Activated naive CD4-positive, alpha-beta T cell treated with anti-CD3 and anti-CD28 coated beads, Interleukin-2, amount 50 U/mL, for 72 hours (primary cell): ENCODE measurements around the gene CSRNP3. TPM values are rescaled to one million over a fixed set of nuclear protein-coding genes. Genes with fewer than 3 reads are reported as not detected.

Experiments
- ATAC-seq, 2 donors: fragments of 150-1000 bp; cut with Tn5 transposase; 2 replicates each; pipeline ENCODE4 v1.10.0; 2021; ENCODE audit warnings: mild to moderate bottlenecking in 2 of 2, moderate library complexity in 2 of 2
- DNase-seq, 2 donors: peaks; one replicate each; pipeline ENCODE4 v3.0.0; 2021 to 2022; ENCODE audit warnings: low spot score in 2 of 2
- H3K27ac Mint-ChIP-seq, 2 donors: one replicate each; pipeline ENCODE4 v1.8.0; 2022; ENCODE audit warnings: mild to moderate bottlenecking in 2 of 2, mixed read lengths in 2 of 2
- H3K36me3 Mint-ChIP-seq, 2 donors: one replicate each; pipeline ENCODE4 v1.8.0; 2022; ENCODE audit warnings: mixed read lengths in 2 of 2
- H3K9me3 Mint-ChIP-seq, 2 donors: one replicate each; pipeline ENCODE4 v1.8.0; 2022; ENCODE audit warnings: mixed read lengths in 2 of 2
- total RNA-seq, 2 donors: library from RNA; stranded (reverse); gene quantifications; one replicate each; pipeline ENCODE4 v1.2.3, GENCODE V29; 2022

CSRNP3 gene
- total RNA-seq, result not detected

DNA sequence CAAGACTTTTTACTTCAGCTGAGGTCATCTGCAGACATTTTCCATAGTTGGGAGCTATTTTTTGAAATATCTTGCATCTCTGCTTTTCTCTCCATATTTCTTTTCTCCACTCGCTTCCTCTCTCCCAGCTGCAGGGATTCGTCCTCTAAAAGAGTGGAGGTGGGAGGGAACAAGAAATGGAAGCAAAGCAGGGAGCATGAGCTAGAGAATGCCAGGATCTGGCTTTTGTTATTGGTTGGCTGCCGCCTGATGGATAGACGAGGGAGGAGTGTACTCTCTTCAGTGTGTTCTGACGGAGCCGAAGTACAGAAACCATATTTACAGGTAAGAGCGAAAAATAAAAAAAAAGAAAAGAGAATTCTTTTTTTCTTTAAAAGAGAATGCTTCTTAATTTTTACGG, at the start of gene CSRNP3:
Gene CSRNP3, plus strand, starts transcription at position 282 of the 400 bp plus-strand sequence. CDS start 125,368 bp downstream, outside the sequence.
- ATAC-seq (no peak), DNase-seq (no peak)
- H3K27ac Mint-ChIP-seq, result no peak within 1 kb of the TSS
- no peaks in the 10 kb centered on the region for H3K9me3 Mint-ChIP-seq
- H3K36me3 Mint-ChIP-seq, result no peaks in the 10 kb centered on the region

GRCh38 chr2:165420231-165420630, 49.3 kb upstream of the CSRNP3 start:
- DNase-seq, result no peak
- peaks cover 13 to 22% of the 10 kb centered on the region in 2 donors for H3K9me3 Mint-ChIP-seq
- peaks cover 7 to 15% of the 10 kb centered on the region in 2 donors for H3K36me3 Mint-ChIP-seq
- ATAC-seq, result no peak
- no peak overlapping the region for H3K27ac Mint-ChIP-seq

DNA sequence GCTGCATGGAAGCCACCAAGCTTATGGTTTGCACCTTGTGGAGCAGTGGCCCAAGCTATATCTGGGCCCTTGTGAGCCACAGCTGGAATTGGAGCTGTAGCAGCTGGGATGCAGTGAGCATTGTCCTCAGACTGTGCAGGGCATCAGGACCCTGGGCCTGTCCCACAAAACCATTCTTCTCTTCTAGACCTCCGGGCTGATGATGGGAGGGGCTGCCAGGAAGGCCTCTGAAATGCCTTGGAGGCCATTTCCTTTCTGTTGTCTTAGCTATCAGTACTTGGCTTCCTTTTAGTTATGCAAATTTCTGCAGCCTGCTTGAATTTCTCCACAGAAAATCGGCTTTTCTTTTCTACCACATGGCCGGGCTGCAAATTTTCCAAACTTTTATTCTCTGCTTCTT, 46.4 kb upstream of the CSRNP3 start:
- ATAC-seq, result no peak
- Mint-ChIP-seq H3K27ac (no peak overlapping the region), H3K9me3 (peaks cover 5 to 13% of the 10 kb centered on the region in 2 donors), H3K36me3 (peaks cover 7% of the 10 kb centered on the region in 2 donors)
- DNase-seq, result no peak

DNA sequence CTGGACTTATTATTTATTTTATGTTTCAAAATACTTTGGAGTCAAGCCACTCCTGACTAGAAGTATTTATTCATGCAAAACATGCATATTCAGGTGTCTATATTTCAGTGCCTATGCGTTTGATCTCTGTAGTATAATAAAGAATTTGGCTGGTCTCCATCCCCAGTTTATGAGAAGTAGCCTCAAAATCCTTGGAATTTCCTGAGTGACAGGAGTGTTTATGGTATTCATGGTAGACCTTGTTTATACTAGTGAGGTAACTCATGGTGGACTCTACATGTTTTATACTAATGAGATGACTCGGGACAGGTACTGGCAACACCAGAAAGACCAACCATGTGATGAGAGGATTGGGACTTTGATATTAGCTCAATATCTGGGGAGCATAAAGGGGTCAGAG, 43.9 kb upstream of the CSRNP3 start:
- no peak overlapping the region for H3K27ac Mint-ChIP-seq
- no peak for DNase-seq
- H3K9me3 Mint-ChIP-seq, result peaks cover 5 to 13% of the 10 kb centered on the region in 2 donors
- ATAC-seq, result no peak
- H3K36me3 Mint-ChIP-seq, result peaks cover 7% of the 10 kb centered on the region in 2 donors

- no peak overlapping the region for H3K27ac Mint-ChIP-seq
- peaks cover 5 to 6% of the 10 kb centered on the region in 2 donors for H3K9me3 Mint-ChIP-seq
- DNase-seq (no peak), ATAC-seq (no peak)
- peaks cover 7% of the 10 kb centered on the region in 2 donors for H3K36me3 Mint-ChIP-seq
These were observed 41.8 kb upstream of the CSRNP3 start for GRCh38 chr2:165427686-165428085.

- DNase-seq (no peak), ATAC-seq (no peak)
- H3K27ac Mint-ChIP-seq, result no peak overlapping the region
- no peaks in the 10 kb centered on the region for H3K36me3 Mint-ChIP-seq
- H3K9me3 Mint-ChIP-seq, result no peaks in the 10 kb centered on the region
These were observed 40.6 kb upstream of the CSRNP3 start for GRCh38 chr2:165428926-165429325.

GRCh38 chr2:165431014-165431413, 38.5 kb upstream of the CSRNP3 start:
- Mint-ChIP-seq H3K36me3 (no peaks in the 10 kb centered on the region), H3K27ac (no peak overlapping the region), H3K9me3 (no peaks in the 10 kb centered on the region)
- no peak for DNase-seq
- ATAC-seq, result no peak

GRCh38 chr2:165432234-165432966, 37.1 kb upstream of the CSRNP3 start:
- ATAC-seq, result no peak
- DNase-seq, result no peak
- Mint-ChIP-seq H3K27ac (no peak overlapping the region), H3K9me3 (no peaks in the 10 kb centered on the region), H3K36me3 (no peaks in the 10 kb centered on the region)

DNA sequence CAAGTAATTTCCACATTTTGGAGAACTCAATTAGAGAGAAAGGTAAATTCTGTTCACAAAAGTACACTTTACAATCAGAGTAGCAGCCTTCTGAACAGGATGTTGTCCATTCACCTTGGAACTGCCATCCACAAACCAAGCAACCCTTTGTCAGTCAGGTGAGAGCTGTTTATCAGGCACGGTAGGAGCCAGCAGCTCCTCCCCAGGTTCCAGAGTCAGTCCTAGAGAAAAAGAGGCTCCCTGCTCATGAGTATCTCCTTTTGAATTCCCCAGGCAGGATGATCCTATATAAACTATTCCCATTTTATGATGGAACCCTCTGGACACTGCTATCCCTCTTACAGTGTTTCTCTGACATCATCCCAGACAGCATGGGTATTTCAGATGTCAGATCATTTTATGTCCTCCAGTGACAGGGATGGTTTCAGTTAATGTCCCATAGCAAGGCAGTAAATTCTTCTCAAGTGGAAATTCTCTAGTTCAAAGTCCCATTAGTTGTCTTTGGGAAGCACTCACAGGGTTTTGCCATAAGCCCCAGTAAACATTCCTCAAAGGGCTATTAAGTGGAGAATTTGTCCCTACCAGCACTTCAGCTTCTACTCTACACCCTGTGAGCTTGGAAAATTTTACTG, 34.5 kb upstream of the CSRNP3 start:
- no peaks in the 10 kb centered on the region for H3K36me3 Mint-ChIP-seq
- no peak for ATAC-seq
- no peaks in the 10 kb centered on the region for H3K9me3 Mint-ChIP-seq
- no peak overlapping the region for H3K27ac Mint-ChIP-seq
- DNase-seq, result no peak

DNA sequence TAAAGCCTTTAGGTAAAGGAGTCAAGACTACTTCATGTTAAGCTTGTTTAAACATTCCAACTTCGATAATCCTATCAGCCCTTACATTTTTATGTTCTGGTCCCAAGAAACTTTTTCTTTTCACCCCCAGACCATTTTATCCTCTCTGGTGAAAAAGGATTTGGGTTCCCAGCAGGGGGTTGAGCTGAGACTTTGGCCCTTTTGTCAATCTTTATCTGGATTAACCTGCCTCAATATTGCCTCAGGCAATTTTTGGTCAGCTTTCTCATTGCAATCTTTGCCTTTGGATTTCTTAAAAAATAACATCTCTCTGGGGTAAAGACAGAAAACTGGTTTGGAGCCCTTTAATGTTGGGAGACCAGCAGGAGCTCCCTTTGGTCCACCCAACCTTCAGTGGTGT, 33.9 kb upstream of the CSRNP3 start:
- H3K27ac Mint-ChIP-seq, result no peak overlapping the region
- DNase-seq (no peak), ATAC-seq (no peak)
- H3K9me3 Mint-ChIP-seq, result no peaks in the 10 kb centered on the region
- H3K36me3 Mint-ChIP-seq, result no peaks in the 10 kb centered on the region

DNA sequence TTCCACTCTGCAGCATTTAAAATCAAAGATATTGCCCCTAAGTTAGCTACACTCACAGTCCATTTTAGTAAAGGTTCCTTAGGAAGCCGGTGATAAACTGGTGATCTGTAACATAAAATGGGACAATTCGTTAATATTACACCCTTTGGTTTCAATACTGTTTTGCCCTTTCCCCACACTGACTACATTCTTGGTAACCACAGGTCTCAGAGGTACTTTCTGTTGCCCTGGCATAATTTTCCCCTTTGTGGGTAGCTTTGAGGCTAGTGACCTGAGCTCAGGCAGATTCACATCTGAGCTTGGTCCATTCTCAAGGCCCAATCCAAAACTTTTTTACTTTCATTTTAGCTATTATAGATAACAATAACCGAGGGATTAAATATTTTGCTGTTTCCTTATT, 32.9 kb upstream of the CSRNP3 start:
- H3K27ac Mint-ChIP-seq, result no peak overlapping the region
- no peak for ATAC-seq
- no peaks in the 10 kb centered on the region for H3K9me3 Mint-ChIP-seq
- DNase-seq, result no peak
- H3K36me3 Mint-ChIP-seq, result no peaks in the 10 kb centered on the region

DNA sequence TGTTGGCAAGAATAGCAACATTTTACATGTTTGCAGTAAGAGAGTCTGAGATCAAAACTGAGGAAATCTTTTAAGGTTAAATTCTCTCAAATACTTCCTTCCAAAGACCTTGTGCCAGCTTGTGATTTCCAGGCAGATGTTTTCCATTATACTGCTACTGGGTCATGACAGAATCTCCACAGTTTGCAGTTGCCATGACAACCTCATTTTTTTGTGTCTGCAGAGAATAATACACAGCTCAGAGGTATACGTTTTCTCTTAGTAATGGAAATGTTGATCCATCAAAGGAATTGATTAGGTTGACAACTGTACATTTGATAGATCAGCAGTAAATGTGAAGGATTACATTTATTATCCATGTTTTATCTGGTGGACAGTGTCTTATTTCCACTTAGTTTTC, 29.1 kb upstream of the CSRNP3 start:
- peak in 1 of 2 donors; percentile 71 for ATAC-seq
- no peak for DNase-seq

DNA sequence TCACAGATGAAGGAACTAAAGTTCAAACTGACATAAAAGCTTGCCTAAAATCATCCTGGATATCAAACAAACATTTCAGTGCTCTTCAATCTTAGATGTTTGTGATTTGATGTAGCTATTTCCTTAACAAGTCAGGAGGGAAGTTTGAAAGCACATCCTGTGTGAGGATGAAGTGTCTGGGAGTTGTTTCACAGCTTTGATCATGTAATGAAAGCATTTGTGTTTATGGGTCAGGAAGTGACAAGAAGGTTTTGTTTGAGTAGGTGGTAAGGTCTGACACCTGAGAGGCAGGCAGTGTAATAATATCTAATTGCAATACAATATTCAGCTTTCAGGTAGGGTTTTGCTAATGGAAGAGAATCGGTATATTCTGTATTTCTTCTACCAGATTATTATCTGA, 26.0 kb upstream of the CSRNP3 start:
- Mint-ChIP-seq H3K27ac (no peak overlapping the region), H3K9me3 (peaks cover 0 to 8% of the 10 kb centered on the region in 2 donors), H3K36me3 (no peaks in the 10 kb centered on the region)
- DNase-seq, result no peak
- ATAC-seq, result peak in 1 of 2 donors; percentile 62

More for the DNA sequence above, 29.1 kb upstream of the CSRNP3 start:
- Mint-ChIP-seq H3K27ac (no peak overlapping the region), H3K9me3 (peaks cover 0 to 6% of the 10 kb centered on the region in 2 donors), H3K36me3 (no peaks in the 10 kb centered on the region)

DNA sequence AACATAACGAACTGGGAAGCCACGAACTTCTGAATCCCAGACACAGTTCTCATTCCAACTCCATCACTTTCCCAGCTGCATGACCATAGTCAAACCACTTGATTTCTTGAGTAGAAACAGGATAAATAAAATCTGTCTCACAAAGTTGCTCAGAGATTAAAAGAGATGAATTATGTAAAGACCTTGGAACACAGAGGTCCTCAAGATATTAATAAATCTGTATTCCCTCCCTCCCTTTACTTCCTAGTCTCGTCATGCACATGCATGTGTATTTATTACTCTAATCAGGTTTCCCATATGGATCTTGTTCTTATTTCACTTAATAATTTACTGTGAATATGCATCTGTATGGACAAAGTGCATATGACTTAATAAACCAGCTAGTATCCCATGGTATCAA, 21.1 kb upstream of the CSRNP3 start:
- no peak for ATAC-seq
- H3K36me3 Mint-ChIP-seq, result no peaks in the 10 kb centered on the region
- peaks cover 0 to 8% of the 10 kb centered on the region in 2 donors for H3K9me3 Mint-ChIP-seq
- H3K27ac Mint-ChIP-seq, result no peak overlapping the region
- no peak for DNase-seq

- DNase-seq, result no peak
- H3K36me3 Mint-ChIP-seq, result no peaks in the 10 kb centered on the region
- no peak for ATAC-seq
- no peak overlapping the region for H3K27ac Mint-ChIP-seq
- H3K9me3 Mint-ChIP-seq, result peaks cover 0 to 3% of the 10 kb centered on the region in 2 donors
These were observed 19.3 kb upstream of the CSRNP3 start for GRCh38 chr2:165450156-165450555.

DNA sequence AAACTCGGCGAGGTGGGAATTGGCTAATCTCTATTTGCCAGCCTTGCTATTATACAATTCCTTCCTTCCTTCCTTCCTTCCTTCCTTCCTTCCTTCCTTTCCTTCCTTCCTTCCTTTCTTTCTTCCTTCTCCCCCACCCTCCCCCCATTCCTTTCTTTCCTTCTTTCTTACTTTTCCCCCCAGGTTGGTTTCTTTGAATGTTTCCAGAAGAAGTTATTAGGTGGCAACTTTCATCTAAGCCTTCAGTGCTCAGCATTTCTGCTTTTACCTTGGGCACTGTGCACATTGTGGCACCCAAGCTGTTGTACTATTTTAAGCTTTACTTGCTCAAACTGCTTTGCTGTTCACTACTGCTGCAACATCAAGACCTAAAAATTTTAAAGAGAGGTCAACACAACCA, 17.2 kb upstream of the CSRNP3 start:
- Mint-ChIP-seq H3K36me3 (no peaks in the 10 kb centered on the region), H3K9me3 (no peaks in the 10 kb centered on the region), H3K27ac (no peak overlapping the region)
- ATAC-seq, result no peak
- no peak for DNase-seq

GRCh38 chr2:165453561-165454094, 15.9 kb upstream of the CSRNP3 start:
- H3K9me3 Mint-ChIP-seq, result no peaks in the 10 kb centered on the region
- no peak overlapping the region for H3K27ac Mint-ChIP-seq
- ATAC-seq, result no peak
- no peak for DNase-seq
- H3K36me3 Mint-ChIP-seq, result no peaks in the 10 kb centered on the region

- Mint-ChIP-seq H3K9me3 (no peaks in the 10 kb centered on the region), H3K36me3 (no peaks in the 10 kb centered on the region), H3K27ac (no peak overlapping the region)
- ATAC-seq (no peak), DNase-seq (no peak)
These were observed 14.6 kb upstream of the CSRNP3 start for GRCh38 chr2:165454905-165455304.
